ENCODE measurements around the gene NDFIP1.

The NDFIP1 gene

DNA sequence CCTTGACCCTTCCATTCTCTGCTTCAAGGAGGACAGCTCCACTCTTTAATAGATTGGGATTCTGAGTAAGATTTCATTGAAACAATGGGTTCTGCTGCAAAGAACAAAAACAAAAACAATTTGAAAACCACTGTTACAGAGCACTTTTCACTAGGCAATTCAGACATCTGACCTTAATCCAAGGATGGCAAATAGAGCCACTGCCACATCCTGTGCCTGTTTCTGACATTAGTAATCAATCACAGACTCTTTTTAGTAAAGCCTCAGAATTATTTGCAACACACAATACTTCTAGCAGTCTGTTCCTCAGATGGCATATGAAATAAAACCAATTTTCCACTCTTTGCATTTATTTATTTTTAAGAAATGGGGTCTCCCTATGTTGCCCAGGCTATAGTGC, 37.8 kb upstream of the NDFIP1 start:
- no peak overlapping the region for H3K4me2 ChIP-seq (ENCODE audit: insufficient read depth, low read length)
- no peak overlapping the region for H2AFZ ChIP-seq (ENCODE audit: low read depth, low read length)
- no peak for DNase-seq
- TF ChIP-seq, protein P1, sequence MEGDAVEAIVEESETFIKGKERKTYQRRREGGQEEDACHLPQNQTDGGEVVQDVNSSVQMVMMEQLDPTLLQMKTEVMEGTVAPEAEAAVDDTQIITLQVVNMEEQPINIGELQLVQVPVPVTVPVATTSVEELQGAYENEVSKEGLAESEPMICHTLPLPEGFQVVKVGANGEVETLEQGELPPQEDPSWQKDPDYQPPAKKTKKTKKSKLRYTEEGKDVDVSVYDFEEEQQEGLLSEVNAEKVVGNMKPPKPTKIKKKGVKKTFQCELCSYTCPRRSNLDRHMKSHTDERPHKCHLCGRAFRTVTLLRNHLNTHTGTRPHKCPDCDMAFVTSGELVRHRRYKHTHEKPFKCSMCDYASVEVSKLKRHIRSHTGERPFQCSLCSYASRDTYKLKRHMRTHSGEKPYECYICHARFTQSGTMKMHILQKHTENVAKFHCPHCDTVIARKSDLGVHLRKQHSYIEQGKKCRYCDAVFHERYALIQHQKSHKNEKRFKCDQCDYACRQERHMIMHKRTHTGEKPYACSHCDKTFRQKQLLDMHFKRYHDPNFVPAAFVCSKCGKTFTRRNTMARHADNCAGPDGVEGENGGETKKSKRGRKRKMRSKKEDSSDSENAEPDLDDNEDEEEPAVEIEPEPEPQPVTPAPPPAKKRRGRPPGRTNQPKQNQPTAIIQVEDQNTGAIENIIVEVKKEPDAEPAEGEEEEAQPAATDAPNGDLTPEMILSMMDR (IDR thresholded peaks at IDR 0.05; ENCODE audit: borderline replicate concordance, extremely low read depth, low read length, poor library complexity, severe bottlenecking) = no peak
- no peak for TF ChIP-seq EZH2 (IDR thresholded peaks at IDR 0.05; ENCODE audit: borderline replicate concordance, low read depth, low read length, severe bottlenecking)
- H3K9me3 ChIP-seq (ENCODE audit: insufficient read depth, low read length, severe bottlenecking) = no peaks in the 10 kb centered on the region
- no peak overlapping the region for H3K27ac ChIP-seq (ENCODE audit: low read length)
- H3K4me1 ChIP-seq (ENCODE audit: insufficient read depth, low read length) = no peaks in the 10 kb centered on the region
- ATAC-seq (ENCODE audit: insufficient read depth, low read depth) = no peak
- no peaks in the 10 kb centered on the region; the same call in 1 of the 2 replicates for H4K20me1 ChIP-seq (ENCODE audit: insufficient read depth, low read length)
- H3K27me3 ChIP-seq (ENCODE audit: insufficient read depth, low read length, poor library complexity) = peaks cover 5% of the 10 kb centered on the region
- no peak overlapping the region for H3K9ac ChIP-seq (ENCODE audit: low read depth, low read length)
- no peak overlapping the region for H3K4me3 ChIP-seq (ENCODE audit: low read depth in 1 of 2, low read length in 2 of 2)
- H3K36me3 ChIP-seq (ENCODE audit: insufficient read depth, low read length) = no peaks in the 10 kb centered on the region
- H3K79me2 ChIP-seq (ENCODE audit: insufficient read depth, low read length) = no peaks in the 10 kb centered on the region

GRCh38 chr5:142072488-142072887, 36.1 kb upstream of the NDFIP1 start:
- Histone ChIP-seq H3K9ac (ENCODE audit: low read depth, low read length) (no peak overlapping the region), H3K4me2 (ENCODE audit: insufficient read depth, low read length) (no peak overlapping the region), H3K27me3 (ENCODE audit: insufficient read depth, low read length, poor library complexity) (peaks cover 5% of the 10 kb centered on the region), H3K4me3 (ENCODE audit: low read depth in 1 of 2, low read length in 2 of 2) (no peak overlapping the region), H3K27ac (ENCODE audit: low read length) (no peak overlapping the region), H4K20me1 (ENCODE audit: insufficient read depth, low read length) (no peaks in the 10 kb centered on the region; the same call in 1 of the 2 replicates), H3K9me3 (ENCODE audit: insufficient read depth, low read length, severe bottlenecking) (no peaks in the 10 kb centered on the region), H3K4me1 (ENCODE audit: insufficient read depth, low read length) (no peaks in the 10 kb centered on the region), H3K79me2 (ENCODE audit: insufficient read depth, low read length) (no peaks in the 10 kb centered on the region), H2AFZ (ENCODE audit: low read depth, low read length) (no peak overlapping the region), H3K36me3 (ENCODE audit: insufficient read depth, low read length) (no peaks in the 10 kb centered on the region)
- TF ChIP-seq EZH2 (IDR thresholded peaks at IDR 0.05; ENCODE audit: borderline replicate concordance, low read depth, low read length, severe bottlenecking) = no peak
- TF ChIP-seq, protein P1 (IDR thresholded peaks at IDR 0.05; ENCODE audit: borderline replicate concordance, extremely low read depth, low read length, poor library complexity, severe bottlenecking) = no peak
- no peak for ATAC-seq (ENCODE audit: insufficient read depth, low read depth)
- no peak for DNase-seq

DNA sequence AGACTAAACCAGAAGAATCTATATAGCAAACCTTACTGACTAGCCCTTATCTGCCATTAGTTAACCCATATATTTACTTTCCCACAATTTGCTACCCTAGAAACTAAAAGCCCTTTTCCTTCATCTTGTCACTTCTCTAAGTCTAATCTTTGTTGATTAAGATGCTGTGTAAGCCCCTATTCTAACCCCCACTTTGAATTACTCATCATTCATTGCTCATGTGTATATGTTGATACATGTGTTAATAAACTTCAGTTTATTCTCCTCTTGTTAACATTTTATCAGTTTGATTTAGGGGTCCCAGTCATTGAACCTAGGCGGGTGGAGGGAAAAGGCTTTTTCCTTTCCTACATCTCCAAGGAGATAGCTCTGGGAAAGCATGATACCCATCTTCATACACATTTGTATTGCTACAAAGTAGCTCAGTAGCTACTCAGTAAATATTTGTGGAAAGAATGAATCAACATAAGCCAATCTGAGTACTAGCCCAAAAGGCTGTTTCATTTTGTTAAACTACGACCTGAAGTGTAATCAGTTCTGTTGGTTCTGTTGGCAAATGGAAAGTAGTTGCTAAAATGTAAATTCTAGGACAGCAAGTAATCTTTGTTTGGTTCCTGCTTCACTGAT, 35.1 kb upstream of the NDFIP1 start:
- H3K79me2 ChIP-seq (ENCODE audit: insufficient read depth, low read length) = no peaks in the 10 kb centered on the region
- H3K4me1 ChIP-seq (ENCODE audit: insufficient read depth, low read length) = no peaks in the 10 kb centered on the region
- H2AFZ ChIP-seq (ENCODE audit: low read depth, low read length) = no peak overlapping the region
- H3K9me3 ChIP-seq (ENCODE audit: insufficient read depth, low read length, severe bottlenecking) = no peaks in the 10 kb centered on the region
- no peak overlapping the region for H3K4me3 ChIP-seq (ENCODE audit: low read depth in 1 of 2, low read length in 2 of 2)
- DNase-seq (no peak), ATAC-seq (ENCODE audit: insufficient read depth, low read depth) (no peak)
- no peak overlapping the region for H3K4me2 ChIP-seq (ENCODE audit: insufficient read depth, low read length)
- TF ChIP-seq EZH2 (IDR thresholded peaks at IDR 0.05; ENCODE audit: borderline replicate concordance, low read depth, low read length, severe bottlenecking) = no peak
- TF ChIP-seq, protein P1 (IDR thresholded peaks at IDR 0.05; ENCODE audit: borderline replicate concordance, extremely low read depth, low read length, poor library complexity, severe bottlenecking) = no peak
- peaks cover 5% of the 10 kb centered on the region for H3K27me3 ChIP-seq (ENCODE audit: insufficient read depth, low read length, poor library complexity)
- H3K36me3 ChIP-seq (ENCODE audit: insufficient read depth, low read length) = no peaks in the 10 kb centered on the region
- no peak overlapping the region for H3K27ac ChIP-seq (ENCODE audit: low read length)
- no peak overlapping the region for H3K9ac ChIP-seq (ENCODE audit: low read depth, low read length)
- no peaks in the 10 kb centered on the region for H4K20me1 ChIP-seq (ENCODE audit: insufficient read depth, low read length)
